Stimulated activated CD4-positive, alpha-beta T cell treated with anti-CD3 and anti-CD28 coated beads, TNF-alpha, amount 100 ng/mL, for 1 hour (primary cell): ENCODE data around the gene PRSS22.

ENCODE experiments used
- DNase-seq, 3 donors: peaks; one replicate each; pipeline ENCODE4 v3.0.0-alpha.2; 2020; ENCODE audit warnings: low read depth in 3 of 3, low spot score in 1 of 3

Gene PRSS22

GRCh38 chr16:2881783-2882649, 24.0 kb upstream of the PRSS22 start:
- no peak for DNase-seq

- no peak for DNase-seq
Observed at GRCh38 chr16:2879854-2880508, 22.0 kb upstream of the PRSS22 start.

- peak; percentile 15 to 49 (median 29) for DNase-seq
Observed at GRCh38 chr16:2874912-2875362, 17.0 kb upstream of the PRSS22 start.

- DNase-seq: no peak
Observed at GRCh38 chr16:2874032-2874911, 16.3 kb upstream of the PRSS22 start.

GRCh38 chr16:2871926-2872325, 14.0 kb upstream of the PRSS22 start:
- no peak for DNase-seq

GRCh38 chr16:2867987-2868789, 10.2 kb upstream of the PRSS22 start:
- peak; percentile 77 to 95 (median 88) for DNase-seq

GRCh38 chr16:2867661-2867986, 9.7 kb upstream of the PRSS22 start:
- no peak for DNase-seq

GRCh38 chr16:2866431-2866830, 8.5 kb upstream of the PRSS22 start:
- DNase-seq: no peak

- no peak for DNase-seq
Observed at GRCh38 chr16:2865651-2866050, 7.7 kb upstream of the PRSS22 start.

- DNase-seq: no peak
Observed at GRCh38 chr16:2860826-2861567, 3.0 kb upstream of the PRSS22 start.

- no peak for DNase-seq
Observed at GRCh38 chr16:2859686-2860265, 1.8 kb upstream of the PRSS22 start.

GRCh38 chr16:2858245-2859025, 465 bp upstream of the PRSS22 start:
- DNase-seq: no peak

- DNase-seq: no peak
Observed at GRCh38 chr16:2856686-2857450, 1.1 kb downstream of the PRSS22 start.

- DNase-seq: no peak
Observed at GRCh38 chr16:2856061-2856670, 1.8 kb downstream of the PRSS22 start.

GRCh38 chr16:2855536-2855935, 2.4 kb downstream of the PRSS22 start:
- DNase-seq: no peak

GRCh38 chr16:2854700-2855309, 3.2 kb downstream of the PRSS22 start:
- no peak for DNase-seq

GRCh38 chr16:2853531-2854073, 4.4 kb downstream of the PRSS22 start:
- DNase-seq: no peak
